Measurements from ENCODE around the gene CSNK1A1L.

Gene CSNK1A1L

DNA sequence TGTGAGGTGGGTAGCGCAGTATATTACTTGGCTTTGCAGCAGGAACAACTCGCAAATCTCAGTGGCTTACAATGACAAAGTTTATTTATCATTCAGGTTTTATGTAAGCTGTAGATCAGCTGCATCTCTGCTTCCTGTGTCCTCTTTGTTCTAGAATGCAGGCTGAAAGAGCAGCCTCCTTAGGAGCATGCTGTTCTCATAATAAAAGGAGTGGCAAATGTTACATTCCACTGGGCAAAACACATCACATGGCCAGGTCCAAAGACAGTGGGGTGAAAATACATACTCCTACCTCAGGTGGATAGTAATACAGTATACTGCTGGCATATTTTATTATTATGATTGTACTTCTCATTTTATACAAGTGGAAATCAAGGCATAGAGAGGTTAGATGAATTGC, 1.2 kb upstream of the CSNK1A1L start:
- DNase-seq: no peak

DNA sequence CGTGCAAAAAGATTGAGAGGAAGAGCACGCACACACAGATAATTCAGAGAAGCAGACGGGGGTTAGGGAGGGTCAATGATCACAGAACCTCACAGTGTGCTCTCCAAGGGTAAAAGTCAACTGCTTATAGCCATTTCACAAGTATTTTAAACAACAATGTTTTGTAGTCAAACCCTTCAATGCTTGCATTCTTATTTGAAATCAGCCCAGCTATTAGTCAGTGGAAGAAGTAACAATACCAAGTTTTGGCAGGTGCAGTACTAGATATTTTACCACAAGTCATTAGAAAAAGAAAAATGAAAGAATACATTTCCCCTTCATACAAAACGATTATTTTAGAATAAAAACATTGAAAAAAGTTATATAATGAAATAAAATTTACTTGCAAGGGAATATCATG, 2.6 kb downstream of the CSNK1A1L start:
- no peak for DNase-seq

DNA sequence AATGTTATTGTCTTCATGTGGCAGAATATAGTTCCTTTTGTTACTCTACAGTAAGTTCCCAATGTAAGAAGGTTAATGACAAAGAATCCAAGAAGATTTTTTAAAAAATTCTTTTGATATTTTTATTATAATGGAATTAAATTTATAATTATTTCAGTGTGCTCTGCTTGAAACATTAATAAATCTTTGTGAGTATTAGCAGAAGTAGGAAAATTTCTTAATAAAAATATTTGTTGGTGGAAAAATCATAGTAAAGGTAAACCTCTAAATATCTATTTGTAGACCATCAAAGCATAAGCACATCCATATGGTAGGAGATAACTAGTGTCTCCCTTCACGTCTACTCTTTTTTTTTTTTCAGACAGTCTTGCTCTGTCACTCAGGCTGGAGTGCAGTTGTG, 4.3 kb downstream of the CSNK1A1L start:
- DNase-seq: no peak

DNA sequence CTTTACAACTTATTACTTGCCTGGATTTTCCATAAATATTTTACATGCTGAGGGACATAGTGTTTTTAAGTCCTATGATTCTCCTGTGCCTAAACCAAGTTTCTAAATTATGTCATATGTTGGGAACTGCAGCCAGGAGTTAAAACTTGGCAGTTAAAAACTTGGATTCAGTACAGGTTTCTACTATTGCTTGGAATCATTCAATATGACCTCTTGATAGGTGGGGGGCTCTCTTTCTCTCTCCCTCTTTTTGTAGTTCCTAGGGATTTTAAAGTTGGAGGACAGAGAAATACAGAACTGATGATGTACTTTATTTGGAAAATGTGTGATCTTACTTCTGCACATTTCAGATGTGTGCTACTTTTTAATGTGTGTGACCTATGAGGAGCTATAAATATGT, 4.7 kb downstream of the CSNK1A1L start:
- DNase-seq: no peak

DNA sequence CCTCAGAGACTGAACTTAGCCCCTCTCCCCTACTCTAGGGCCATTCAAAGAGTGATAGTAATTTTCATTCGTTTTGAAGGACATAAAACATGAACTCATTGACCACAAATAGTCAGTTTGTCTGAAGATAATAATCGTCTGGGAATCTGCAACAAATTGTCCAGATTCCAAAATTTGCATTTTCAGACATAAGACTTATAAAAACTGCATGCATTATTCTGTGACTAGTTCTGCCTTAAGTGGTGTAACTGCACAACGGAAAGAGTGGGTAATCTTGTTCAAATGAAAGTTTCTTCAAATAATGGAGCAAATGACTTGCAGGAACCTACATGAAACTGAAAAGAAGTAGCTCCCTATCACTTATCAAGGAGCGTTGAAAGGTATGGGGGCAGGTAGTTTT, 8.4 kb downstream of the CSNK1A1L start:
- no peak for DNase-seq

DNA sequence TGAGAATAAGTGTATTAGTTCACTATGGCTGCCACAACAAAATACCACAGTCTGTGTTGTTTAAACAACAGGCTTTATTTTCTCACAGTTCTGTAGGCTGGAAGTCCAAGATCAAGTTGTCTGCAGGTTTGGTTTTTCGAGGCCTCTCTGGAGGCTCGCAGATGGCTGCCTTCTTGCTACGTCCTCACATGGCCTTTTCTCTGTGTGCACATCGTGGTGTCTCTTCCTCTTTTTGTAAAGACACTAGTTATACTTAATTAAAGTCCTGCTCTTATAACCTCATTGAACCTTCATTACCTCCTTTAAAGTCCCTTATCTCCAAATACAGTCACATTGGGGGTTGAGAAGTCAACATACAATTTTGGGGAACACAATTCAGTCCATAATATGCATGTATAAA, 10.6 kb downstream of the CSNK1A1L start:
- DNase-seq: no peak

DNA sequence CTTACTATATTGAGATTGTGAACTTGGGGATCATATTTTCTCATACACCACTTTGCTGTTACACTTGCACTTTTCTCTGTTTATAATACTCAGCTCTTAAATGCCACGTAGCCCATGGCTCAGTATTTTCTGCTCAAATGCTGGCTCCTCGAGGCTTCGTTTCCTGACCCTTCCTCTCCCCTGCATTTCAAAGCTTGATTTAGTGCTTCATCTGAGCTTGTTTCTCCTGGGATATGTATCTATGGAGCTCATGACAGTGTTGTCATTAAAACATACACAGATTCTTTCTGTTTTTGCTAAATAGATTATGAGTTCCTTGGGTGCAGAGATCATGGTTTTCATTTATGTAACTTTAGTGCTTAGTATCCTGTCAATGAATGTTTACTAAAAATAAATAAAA, 11.4 kb downstream of the CSNK1A1L start:
- no peak for DNase-seq

DNA sequence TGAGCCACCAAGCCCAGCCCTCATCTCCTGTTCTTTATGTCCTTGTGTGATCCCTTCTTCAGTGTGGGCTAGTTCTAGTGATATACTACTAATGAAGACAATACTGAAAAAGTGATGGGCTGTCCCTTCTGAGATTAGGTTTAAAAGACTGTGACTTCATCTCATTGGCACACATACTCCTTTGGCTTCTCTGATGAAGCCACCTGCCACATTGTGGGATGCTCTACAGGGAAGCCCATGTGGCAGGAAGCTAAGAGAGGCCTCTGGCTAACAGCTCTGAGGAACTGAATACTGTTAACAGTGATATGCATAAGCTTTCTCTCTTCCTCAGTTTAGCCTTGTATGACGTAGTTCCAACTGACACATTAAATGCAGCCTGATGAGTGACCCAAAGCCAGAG, 13.6 kb downstream of the CSNK1A1L start:
- DNase-seq: no peak

DNA sequence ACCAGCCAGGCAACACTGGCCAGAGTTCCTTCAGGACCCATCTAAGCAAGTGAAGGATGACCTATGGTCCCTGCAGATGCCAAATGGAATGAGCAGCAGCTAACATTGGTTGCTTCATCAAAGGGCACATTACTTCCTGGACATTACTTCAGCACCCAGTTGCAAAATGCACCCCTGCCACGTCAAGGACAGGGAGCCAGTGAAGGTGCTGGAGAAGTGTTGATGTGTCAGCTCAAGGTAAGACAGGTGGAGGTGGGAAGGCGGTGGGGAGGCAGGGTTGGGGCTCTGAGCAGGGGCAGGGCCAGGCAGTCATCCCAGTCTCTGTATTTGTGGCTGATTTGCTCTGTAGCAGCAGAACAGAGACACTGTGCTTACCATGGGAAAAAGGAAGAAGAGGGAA, 14.6 kb downstream of the CSNK1A1L start:
- DNase-seq: no peak

DNA sequence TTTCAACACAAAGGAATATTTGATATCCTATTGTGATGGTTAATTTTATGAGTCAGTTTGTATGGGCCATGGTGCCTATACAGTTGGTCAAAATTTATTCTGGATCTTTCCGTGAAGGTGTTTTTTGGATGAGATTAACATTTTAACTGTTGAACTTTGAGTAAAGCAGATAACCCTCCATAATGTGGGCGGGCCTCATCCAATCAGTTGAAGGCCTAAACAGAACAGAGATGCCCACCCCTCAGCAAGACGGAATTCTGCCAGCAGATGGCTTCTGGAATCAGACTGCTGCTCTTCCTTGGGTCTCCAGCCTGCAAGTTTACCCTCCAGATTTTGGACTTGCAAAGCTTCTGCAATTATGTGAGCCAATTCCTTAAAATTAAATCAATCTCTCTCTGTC, 16.0 kb downstream of the CSNK1A1L start:
- DNase-seq: no peak

DNA sequence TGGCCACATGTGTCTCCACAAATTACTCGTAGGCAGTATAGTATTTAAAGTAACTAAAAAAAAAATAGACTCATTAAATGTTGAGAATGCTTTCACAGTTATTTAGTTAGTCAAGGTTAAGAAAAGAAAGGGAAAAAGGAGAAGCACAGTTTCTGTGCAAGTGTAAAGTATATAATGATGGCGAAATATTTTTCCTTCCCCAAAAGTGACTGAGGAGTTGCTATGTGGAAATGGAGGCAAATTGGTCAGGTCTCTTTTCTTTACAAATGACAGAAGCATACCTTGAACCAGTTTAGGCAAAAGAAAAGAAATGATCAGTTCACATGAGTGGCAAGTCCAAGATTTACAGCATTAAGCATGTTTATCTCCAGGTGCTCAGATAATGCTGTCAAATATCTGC, 18.0 kb downstream of the CSNK1A1L start:
- DNase-seq: no peak

DNA sequence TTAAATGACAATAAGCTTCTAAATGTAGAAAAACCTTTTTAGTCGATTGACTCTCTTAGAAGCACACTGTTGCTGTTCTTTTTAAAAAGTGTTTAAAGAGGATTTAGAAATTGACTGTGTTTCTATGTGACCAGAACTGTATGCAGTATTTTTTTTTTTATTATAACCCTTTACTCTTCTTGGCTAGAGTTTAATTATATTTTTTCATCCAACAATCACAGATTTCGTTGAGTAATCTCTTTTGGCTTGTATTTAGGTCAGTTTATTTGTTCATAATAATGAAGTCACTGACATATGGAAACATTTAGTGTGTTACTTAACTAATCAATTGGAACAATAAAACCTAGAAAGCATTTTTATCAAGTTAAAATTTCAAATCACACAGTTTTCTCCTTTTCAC, 19.9 kb downstream of the CSNK1A1L start:
- no peak for DNase-seq

DNA sequence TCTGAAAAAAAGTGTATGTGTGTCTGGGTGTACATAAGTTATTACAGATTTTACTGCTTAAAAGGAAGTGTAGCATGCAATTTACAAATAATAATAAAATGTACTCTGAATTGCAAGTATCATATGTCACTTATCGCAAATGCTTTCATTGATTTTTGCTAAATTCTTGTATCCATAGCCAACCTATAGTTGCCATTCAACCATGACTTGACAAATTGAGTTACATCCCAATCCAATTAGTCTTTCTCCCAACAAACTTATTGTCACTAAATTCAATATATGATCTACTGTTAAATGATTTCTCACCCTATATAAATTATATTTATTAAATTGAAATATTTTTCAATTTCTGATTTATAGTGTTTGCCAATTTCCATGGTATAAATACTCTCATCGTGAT, 28.6 kb downstream of the CSNK1A1L start:
- DNase-seq: no peak

DNA sequence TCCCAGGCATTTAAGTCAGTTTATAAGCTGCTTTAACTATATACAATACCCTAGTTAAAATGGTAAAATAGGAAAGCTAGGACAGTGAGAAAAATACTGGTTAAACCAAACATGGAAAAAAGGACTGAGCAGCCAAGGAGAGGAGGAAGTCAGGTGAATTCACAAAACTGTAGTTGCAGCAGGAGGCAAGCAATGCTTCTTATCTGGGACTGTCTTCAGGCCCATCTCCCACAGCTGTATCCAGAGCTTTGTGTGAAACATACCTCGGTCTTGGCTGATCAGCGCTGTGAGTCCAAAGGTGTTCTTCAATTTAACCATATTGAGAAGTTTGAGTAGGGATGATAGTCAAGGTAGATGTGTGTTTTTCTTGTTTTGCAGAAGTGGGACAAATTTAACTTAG, 30.3 kb downstream of the CSNK1A1L start:
- DNase-seq: no peak

DNA sequence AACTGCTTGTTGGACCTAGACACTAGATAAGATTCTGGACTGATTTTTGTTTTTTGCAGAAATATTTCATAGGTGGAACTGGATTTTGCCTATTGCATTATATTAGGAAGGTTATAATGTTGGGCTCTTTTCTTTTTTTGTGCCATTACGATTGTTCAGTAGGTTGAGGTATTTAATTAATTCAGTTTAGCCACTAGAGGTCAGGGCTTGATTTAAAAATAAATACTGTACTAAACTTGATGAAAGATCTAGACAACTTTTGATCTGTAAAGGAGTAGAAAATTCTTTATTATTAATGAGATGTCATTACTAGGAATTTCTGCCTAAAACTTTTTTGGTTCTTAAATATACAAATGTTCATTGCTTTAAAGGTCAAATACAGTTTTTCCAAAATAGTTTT, 30.8 kb downstream of the CSNK1A1L start:
- no peak for DNase-seq

DNA sequence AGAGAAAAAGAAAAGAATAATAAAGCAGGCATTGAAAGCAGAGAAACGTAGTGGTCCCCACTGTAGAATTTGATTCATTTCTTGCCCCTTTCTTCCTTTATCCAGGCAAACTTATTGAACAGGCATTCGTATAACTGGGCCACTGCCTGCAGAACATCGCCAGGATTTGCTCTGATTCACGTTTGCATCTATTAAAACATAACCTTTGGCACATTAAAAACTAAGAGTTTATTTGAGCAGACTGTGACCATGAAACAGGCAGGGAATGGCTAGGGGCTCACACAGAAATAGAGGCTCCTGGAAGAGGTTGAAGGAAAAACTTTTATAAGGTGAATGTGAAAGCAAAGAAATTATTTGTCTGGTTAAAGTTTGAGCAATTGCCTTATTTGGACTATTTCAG, 33.4 kb downstream of the CSNK1A1L start:
- no peak for DNase-seq

DNA sequence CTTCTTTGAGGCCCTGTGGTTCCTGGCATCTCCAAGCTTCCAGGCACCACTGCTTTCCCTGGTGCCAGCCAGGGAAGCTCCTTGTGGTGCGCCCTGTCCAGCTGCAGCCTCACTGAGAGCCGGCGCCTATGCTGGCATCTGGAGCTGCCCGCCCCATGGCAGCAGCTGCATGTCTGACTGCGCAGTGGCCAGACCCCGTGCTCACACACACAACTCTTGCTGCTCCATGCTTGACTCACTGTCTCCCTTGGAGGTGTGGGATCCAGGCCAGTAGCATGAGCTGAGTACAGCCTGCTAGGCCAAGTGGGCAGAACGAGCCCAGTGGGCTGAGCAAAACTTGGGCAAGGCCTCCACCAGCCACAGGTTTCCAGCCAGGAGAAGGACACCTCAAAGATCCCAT, 34.5 kb downstream of the CSNK1A1L start:
- DNase-seq: no peak

DNA sequence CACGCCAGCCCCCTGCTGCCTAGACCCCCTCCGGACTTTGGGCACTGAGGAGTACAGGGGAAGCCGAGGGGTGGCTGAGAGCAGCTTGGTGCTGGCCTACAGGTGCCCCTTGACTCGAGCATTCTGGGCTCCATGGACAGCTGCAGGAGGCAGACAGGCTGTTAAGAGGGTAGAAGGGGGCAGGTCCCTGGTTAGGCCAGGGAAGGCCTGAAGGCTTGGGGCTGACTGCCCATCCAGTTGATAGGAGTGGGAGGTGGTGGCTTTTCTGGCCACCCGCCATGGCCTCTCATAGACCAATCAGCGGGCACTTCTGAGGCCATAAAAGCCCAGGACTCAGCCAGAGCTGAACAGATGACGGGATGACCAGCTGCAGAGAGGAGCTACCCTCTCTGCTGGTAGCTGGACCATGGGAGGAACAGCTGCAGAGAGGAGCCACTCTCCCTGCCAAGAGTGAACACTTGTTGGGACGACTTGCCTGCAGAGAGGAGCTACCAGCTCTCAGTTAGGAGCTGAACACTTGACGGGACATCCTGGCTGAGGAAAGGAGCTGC, 35.2 kb downstream of the CSNK1A1L start:
- no peak for DNase-seq

DNA sequence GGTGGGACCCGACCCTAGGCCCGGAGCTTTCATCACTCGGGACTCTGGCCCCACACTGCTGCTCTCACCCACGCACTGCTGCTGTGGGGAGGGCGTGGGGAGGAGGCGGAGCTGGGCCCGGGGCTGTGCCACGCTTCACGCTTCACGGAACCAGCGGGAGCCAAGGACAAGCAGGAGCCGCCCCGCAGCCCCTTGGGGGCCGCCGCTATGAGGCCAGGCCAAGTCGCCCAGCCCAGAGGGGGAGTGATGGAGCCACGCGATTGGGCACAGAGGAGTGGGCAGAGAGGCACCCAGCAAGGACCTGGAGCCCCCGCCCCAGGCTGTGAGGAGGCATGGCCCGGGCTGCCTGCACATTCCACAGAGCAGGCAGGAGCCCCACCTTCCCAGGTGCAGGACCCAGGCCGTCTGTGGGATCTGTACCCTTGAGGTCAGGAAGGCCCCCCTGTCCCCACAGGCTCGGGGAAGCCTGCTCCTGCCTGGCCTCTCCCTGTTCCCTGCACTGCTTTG, 35.8 kb downstream of the CSNK1A1L start:
- no peak for DNase-seq

DNA sequence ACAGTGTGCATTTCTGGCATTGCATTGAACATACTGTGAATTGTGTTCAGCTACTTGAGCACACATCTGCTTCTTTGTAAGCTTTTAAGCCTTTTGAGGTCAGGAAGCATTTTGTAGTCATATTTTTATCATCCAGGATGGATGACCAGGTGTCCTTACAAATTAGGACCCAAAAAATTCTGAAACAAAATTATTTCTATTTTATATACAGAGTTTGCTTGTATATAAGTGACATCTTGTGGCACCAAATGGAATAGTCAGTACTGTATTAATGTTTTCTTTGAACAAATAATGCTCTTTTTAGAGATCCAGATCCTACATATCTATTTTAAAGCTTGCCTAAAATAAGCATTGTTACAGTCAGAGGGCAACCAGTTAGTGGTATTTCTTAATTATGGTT, 36.5 kb downstream of the CSNK1A1L start:
- no peak for DNase-seq

DNA sequence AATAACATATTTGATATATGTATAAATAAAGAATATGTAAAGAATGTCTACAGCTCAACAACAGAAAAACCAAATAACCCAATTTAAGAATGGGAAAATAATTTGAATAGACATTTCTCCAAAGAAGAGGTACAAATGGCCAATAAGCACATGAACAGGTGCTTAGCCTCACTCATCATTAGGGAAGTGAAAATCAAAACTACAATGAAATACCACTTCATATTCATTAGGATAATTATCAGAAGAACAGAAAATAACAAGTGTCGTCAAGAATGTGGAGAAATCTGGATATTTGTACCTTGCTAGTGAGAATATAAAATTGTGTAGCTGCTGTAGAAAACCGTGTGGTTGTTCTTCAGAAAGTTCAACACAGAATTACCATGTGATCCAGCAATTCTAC, 37.6 kb downstream of the CSNK1A1L start:
- no peak for DNase-seq

DNA sequence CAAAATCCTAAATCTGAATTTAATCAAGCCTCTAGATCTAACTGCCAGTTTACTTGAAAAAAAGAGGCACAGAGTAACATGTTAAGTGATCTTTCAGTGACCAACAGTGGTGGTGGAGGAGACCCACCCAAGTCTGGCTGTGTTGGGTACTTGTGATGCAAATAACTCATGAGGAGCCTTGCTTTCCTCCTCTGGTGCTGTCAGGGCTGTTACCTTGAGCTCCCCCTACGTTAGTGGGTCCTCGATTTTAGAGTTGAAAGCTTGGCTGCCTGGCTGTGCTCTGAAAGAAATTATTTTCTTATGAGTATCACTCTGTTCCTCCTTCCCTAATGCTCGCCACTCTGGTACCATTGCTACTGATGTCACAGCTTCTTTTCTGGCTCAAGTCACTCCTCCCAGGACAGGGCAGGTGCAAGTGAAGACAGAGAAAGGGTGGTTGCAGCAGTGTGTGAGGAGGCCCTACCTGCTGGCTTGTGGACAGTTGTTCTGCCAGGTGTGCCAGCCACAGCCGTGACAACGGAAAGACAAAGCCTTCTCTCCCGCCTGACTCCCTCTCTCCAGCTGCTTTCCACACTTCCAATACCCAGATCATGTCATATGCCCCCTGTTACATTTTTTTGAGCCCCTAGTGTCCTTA, 39.5 kb downstream of the CSNK1A1L start:
- DNase-seq: no peak

DNA sequence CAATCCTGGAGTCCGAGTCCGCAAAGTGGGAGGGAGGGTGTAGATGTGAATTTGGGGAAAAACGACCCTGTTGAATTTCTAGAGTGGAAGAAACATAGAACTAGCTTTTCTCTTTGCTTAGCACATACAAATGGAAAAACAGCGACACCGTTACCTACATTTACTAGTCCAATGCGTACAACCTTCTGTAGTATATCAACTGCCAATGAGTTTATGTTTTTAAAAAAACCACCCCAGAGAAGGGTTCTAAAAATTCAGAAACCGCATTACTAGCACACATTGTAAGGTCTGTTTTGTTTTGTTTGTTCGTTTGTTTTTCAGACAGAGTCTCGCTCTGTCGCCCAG, 45.6 kb downstream of the CSNK1A1L start:
- peak; percentile 84 for DNase-seq

DNA sequence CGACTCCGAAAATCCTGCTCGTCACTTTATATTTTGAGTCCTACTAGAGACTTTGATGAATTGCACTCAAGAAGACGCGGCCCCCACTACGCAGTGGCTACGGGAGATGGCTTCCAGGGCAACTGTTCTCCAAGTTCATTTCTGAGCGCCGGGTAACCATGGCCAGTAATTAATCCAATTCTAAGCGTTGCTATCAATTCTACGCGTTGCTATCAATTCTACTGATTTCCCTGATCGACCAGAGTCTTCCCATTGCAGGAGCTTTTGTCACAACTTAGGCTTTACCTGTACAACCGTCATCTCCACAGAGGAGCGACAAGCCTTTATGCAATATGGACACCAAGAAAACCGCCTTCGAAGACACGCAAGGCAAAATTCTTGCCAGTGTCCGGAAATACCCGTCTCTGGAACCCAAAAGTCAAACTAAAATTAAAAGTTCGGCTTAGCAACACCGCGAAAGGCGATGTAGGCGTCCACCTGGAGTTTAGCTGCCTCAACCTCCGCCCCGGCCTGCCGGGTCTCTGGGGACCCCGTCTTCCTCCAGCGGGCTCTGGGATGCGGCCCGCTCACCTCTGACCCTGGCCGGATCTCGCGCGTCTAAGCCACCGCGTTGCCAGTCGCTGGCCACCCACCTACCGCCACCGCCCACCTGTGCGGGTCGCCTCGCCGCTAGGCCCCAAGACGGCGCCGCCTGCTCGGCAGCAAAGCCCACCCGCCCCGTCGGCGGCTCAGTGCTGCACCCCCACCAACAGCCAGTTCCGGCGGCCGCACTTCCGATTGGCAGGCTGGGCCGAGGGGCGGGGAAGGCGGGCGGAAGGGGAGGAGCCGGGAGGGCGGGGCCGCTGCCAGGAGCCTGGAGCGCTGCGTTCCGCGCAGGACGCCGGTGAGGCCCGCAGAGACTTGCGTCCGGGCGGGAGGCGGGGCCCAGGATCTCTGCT, 46.3 kb downstream of the CSNK1A1L start, which contains the start of gene SUPT20H:
SUPT20H (minus strand) TSS at position 779 of the 938 bp plus-strand sequence. CDS start 8,198 bp downstream, outside the sequence.
- peak; percentile 98 for DNase-seq

All from right kidney (tissue), 1 donor.